ENCODE results near the gene ZBTB48. TPM values are rescaled to one million over a fixed set of nuclear protein-coding genes. Genes with fewer than 3 reads are reported as not detected.
A peak's percentile ranks its signal among the peaks of the same experiment; 100 is the strongest.

ZBTB48 gene
- total RNA-seq, result 19.9 to 27.4 TPM (median 23.7 TPM) in 3 replicates
- long read RNA-seq, partial matches to known transcripts, result 3 of 25 reads
- long read RNA-seq, other reads (novel, unspliced or antisense), result 16 of 25 reads

DNA sequence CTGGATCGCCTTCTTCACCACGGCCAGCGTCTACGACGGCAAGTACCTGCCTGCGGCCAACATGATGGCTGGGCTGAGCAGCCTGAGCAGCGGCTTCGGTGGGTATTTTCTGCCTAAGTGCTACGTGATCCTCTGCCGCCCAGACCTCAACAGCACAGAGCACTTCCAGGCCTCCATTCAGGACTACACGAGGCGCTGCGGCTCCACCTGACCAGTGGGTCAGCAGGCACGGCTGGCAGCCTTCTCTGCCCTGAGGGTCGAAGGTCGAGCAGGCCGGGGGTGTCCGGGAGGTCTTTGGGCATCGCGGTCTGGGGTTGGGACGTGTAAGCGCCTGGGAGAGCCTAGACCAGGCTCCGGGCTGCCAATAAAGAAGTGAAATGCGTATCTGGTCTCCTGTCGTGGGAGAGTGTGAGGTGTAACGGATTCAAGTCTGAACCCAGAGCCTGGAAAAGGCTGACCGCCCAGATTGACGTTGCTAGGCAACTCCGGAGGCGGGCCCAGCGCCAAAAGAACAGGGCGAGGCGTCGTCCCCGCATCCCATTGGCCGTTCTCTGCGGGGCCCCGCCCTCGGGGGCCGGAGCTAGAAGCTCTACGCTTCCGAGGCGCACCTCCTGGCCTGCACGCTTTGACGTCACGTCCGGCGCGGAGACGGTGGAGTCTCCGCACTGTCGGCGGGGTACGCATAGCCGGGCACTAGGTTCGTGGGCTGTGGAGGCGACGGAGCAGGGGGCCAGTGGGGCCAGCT, at the start of gene ZBTB48:
Gene ZBTB48, plus strand, starts transcription at position 621 of the 745 bp plus-strand sequence. CDS start 616 bp downstream, outside the sequence.
- peaks cover 32% of the 10 kb centered on the region for H3K4me1 Mint-ChIP-seq (ENCODE audit: low read depth)
- H3K27ac Mint-ChIP-seq (ENCODE audit: unreplicated experiment), result peak within 1 kb of the TSS; percentile 94
- no peaks in the 10 kb centered on the region for H3K9me3 Mint-ChIP-seq (ENCODE audit: low read depth)
- no peaks in the 10 kb centered on the region for H3K27me3 Mint-ChIP-seq (ENCODE audit: low read depth)
- H3K36me3 Mint-ChIP-seq (ENCODE audit: low read depth), result no peaks in the 10 kb centered on the region
- H3K4me3 Mint-ChIP-seq (ENCODE audit: unreplicated experiment), result peak within 1 kb of the TSS; percentile 90
- TF ChIP-seq, protein P1, sequence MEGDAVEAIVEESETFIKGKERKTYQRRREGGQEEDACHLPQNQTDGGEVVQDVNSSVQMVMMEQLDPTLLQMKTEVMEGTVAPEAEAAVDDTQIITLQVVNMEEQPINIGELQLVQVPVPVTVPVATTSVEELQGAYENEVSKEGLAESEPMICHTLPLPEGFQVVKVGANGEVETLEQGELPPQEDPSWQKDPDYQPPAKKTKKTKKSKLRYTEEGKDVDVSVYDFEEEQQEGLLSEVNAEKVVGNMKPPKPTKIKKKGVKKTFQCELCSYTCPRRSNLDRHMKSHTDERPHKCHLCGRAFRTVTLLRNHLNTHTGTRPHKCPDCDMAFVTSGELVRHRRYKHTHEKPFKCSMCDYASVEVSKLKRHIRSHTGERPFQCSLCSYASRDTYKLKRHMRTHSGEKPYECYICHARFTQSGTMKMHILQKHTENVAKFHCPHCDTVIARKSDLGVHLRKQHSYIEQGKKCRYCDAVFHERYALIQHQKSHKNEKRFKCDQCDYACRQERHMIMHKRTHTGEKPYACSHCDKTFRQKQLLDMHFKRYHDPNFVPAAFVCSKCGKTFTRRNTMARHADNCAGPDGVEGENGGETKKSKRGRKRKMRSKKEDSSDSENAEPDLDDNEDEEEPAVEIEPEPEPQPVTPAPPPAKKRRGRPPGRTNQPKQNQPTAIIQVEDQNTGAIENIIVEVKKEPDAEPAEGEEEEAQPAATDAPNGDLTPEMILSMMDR (IDR thresholded peaks at IDR 0.05), result no peak
- DNase-seq (ENCODE audit: low spot score), result peak; percentile 99

DNA sequence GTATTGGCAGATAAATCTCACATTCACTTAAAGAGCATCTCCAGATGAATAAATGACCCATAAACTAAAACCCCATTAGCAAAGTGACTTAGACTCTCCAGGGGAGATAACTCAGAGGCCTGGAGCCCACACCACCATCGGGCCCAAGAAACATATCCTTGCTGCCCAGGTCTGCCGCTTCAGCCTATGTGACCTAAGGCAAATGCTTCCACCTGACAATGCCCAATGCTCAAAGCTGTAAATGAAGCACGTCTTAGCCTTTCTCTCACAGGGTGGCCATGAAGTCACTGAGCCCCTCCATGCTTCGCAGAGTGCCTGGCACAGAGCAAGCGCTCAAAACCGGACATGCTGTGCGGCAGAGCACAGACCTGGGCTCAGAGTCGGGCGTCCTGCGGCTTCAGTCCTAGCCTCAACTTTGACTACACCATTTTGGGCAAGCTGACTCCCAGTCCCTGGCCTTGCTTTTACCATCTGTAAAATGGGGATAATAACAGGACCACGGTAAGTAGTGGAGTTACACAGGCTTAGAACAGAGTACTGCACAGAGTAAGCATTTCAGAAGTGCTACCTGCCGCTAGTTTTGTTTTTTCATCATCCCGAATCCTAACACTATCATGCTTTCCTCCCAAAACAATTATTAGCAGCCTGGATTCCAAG, 49.2 kb upstream of the ZBTB48 start:
- H3K36me3 Mint-ChIP-seq (ENCODE audit: low read depth), result peaks cover 30% of the 10 kb centered on the region

DNA sequence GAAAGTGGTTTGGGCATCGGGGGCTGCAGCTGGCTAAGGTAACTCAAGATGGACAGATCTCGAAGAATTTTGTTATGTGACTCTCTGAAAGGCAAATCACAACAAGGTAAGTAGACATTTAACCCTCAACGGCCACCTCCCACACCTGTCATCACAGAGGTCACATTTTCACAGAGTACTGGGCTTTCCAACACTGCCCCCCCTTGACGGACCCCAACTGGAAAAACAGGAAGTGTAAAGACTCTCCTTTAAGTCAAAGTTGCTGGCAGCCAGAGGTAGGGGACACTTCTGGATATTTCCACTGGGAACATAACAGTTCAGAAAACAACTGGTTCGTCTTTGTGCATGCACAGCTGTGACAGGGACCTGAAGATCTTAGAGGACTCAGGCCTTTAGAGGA, 47.8 kb upstream of the ZBTB48 start:
- peaks cover 25% of the 10 kb centered on the region for H3K36me3 Mint-ChIP-seq (ENCODE audit: low read depth)
- TF ChIP-seq, protein P1 (IDR thresholded peaks at IDR 0.05), result no peak

More for the DNA sequence above, 49.2 kb upstream of the ZBTB48 start:
- Mint-ChIP-seq H3K4me3 (ENCODE audit: unreplicated experiment) (no peak overlapping the region), H3K27ac (ENCODE audit: unreplicated experiment) (peak overlapping the region; percentile 22), H3K9me3 (ENCODE audit: low read depth) (no peaks in the 10 kb centered on the region), H3K27me3 (ENCODE audit: low read depth) (no peaks in the 10 kb centered on the region), H3K4me1 (ENCODE audit: low read depth) (peaks cover 7% of the 10 kb centered on the region)
- DNase-seq (ENCODE audit: low spot score), result no peak
- TF ChIP-seq, protein P1 (IDR thresholded peaks at IDR 0.05), result no peak

DNA sequence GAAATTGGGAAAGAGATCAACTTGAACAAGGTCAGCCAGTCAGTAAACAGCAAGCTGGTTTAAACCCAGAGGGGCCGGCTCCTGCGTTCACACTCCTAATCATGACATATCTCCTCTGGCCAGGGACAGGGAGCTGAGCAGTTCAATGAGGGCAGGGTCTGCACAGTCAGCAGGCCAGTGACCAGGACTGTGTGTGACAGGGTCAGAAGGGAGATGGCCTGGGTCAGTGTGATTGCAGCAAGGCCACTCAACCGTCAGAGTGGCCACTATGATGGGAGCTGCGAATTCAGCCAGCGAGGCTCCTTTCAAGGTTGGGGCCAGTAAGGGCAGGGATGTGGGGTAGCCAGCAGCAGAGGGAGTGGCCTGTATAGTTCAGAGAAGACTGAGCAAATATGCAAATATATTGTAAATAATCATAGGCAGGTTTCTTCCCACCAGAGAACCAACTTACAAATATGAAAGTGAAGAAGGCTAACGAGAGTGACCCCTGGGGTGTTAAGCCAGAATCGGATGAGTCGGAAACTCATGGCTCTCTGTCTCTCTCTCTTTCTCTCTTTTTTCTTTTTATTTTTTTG, 45.5 kb upstream of the ZBTB48 start:
- no peaks in the 10 kb centered on the region for H3K9me3 Mint-ChIP-seq (ENCODE audit: low read depth)
- no peaks in the 10 kb centered on the region for H3K27me3 Mint-ChIP-seq (ENCODE audit: low read depth)
- no peak for DNase-seq (ENCODE audit: low spot score)
- TF ChIP-seq, protein P1 (IDR thresholded peaks at IDR 0.05), result no peak
- H3K4me3 Mint-ChIP-seq (ENCODE audit: unreplicated experiment), result no peak overlapping the region
- H3K4me1 Mint-ChIP-seq (ENCODE audit: low read depth), result peaks cover 18% of the 10 kb centered on the region
- peaks cover 20% of the 10 kb centered on the region for H3K36me3 Mint-ChIP-seq (ENCODE audit: low read depth)
- H3K27ac Mint-ChIP-seq (ENCODE audit: unreplicated experiment), result no peak overlapping the region

More for the DNA sequence above, 47.8 kb upstream of the ZBTB48 start:
- Mint-ChIP-seq H3K4me3 (ENCODE audit: unreplicated experiment) (no peak overlapping the region), H3K27me3 (ENCODE audit: low read depth) (no peaks in the 10 kb centered on the region), H3K4me1 (ENCODE audit: low read depth) (peaks cover 7% of the 10 kb centered on the region), H3K27ac (ENCODE audit: unreplicated experiment) (no peak overlapping the region), H3K9me3 (ENCODE audit: low read depth) (no peaks in the 10 kb centered on the region)
- no peak for DNase-seq (ENCODE audit: low spot score)

DNA sequence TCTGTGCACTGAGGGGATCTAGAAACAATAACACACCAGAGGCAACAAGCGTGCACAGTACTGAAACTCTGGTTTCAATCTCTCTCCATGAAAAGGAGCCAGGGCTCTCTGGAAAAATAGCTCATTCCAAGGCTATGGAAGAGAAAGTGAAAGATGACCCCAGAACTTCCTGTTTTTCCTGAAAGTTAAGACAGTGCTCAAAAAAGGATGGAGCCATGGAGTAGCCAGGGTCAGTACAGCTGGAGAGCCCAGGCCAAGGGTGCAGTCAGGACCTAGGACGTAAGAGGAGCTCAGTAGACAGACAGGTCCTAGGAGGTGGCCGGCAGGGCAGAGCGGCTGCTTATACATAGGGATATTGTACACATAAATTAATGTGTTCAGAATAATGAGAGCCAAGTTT, 44.6 kb upstream of the ZBTB48 start:
- Mint-ChIP-seq H3K27ac (ENCODE audit: unreplicated experiment) (peak overlapping the region; percentile 23), H3K4me1 (ENCODE audit: low read depth) (peaks cover 23% of the 10 kb centered on the region), H3K36me3 (ENCODE audit: low read depth) (peaks cover 22% of the 10 kb centered on the region), H3K9me3 (ENCODE audit: low read depth) (no peaks in the 10 kb centered on the region), H3K27me3 (ENCODE audit: low read depth) (no peaks in the 10 kb centered on the region), H3K4me3 (ENCODE audit: unreplicated experiment) (no peak overlapping the region)
- TF ChIP-seq, protein P1 (IDR thresholded peaks at IDR 0.05), result no peak
- DNase-seq (ENCODE audit: low spot score), result no peak
